Measurements from ENCODE around the gene GORASP1. TPM values are rescaled to one million over a fixed set of nuclear protein-coding genes. Genes with fewer than 3 reads are reported as not detected.

Gene GORASP1
- total RNA-seq, 4 donors from 2014 or later: 29.0 to 45.2 (median 34.4) TPM

GRCh38 chr3:39127908-39128304 is 20.5 kb upstream of the GORASP1 start:
- TF ChIP-seq CTCF (IDR thresholded peaks at IDR 0.05; ENCODE audit: low read depth): no peak

GRCh38 chr3:39127269-39127907 is 20.0 kb upstream of the GORASP1 start:
- TF ChIP-seq CTCF (IDR thresholded peaks at IDR 0.05; ENCODE audit: low read depth): no peak

- TF ChIP-seq CTCF (IDR thresholded peaks at IDR 0.05; ENCODE audit: low read depth): no peak
These were observed 19.2 kb upstream of the GORASP1 start for GRCh38 chr3:39126532-39127071.

- no peak for TF ChIP-seq CTCF (IDR thresholded peaks at IDR 0.05; ENCODE audit: low read depth)
These were observed 18.5 kb upstream of the GORASP1 start for GRCh38 chr3:39125841-39126500.

- TF ChIP-seq CTCF (IDR thresholded peaks at IDR 0.05; ENCODE audit: low read depth): no peak
These were observed 17.7 kb upstream of the GORASP1 start for GRCh38 chr3:39124876-39125840.

- TF ChIP-seq CTCF (IDR thresholded peaks at IDR 0.05; ENCODE audit: low read depth): no peak
These were observed 15.4 kb upstream of the GORASP1 start for GRCh38 chr3:39122813-39123212.

All from subcutaneous adipose tissue (tissue), 4 donors.